ENCODE data around the gene PSMB8. TPM values are rescaled to one million over a fixed set of nuclear protein-coding genes. Genes with fewer than 3 reads are reported as not detected.

PSMB8 gene
- total RNA-seq, 1 experiment from 2014 or later, result 13.8 TPM

GRCh38 chr6:32832535-32832934 lies 11.3 kb downstream of the PSMB8 start:
- Mint-ChIP-seq H3K27ac (no peak overlapping the region), H3K9me3 (no peaks in the 10 kb centered on the region)
- CTCF ChIA-PET, result interaction anchor here (0.7 to 1.3 kb wide), 2 partner anchors 21 to 36 kb away, joined by 3 to 5 read pairs; partner anchors contain the start of genes PSMB9 and TAP1

More at GRCh38 chr6:32832535-32832934, 11.3 kb downstream of the PSMB8 start:
- H3K36me3 Mint-ChIP-seq, result peaks cover 7% of the 10 kb centered on the region; the same call in 1 of the 2 replicates
- H3K4me3 Mint-ChIP-seq, result no peak overlapping the region
- peaks cover 9% of the 10 kb centered on the region for H3K27me3 Mint-ChIP-seq (ENCODE audit: low read depth)
- peaks cover 9% of the 10 kb centered on the region for H3K4me1 Mint-ChIP-seq
- DNase-seq (ENCODE audit: low spot score), result no peak
- no peak for ATAC-seq
- TF ChIP-seq ZBTB21 (CRISPR knock-in tag; IDR thresholded peaks at IDR 0.05; ENCODE audit: borderline replicate concordance) (no peak), NFATC4 (CRISPR knock-in tag; IDR thresholded peaks at IDR 0.05) (no peak), ZMAT4 (CRISPR knock-in tag; IDR thresholded peaks at IDR 0.05) (no peak), PRDM15 (CRISPR knock-in tag; IDR thresholded peaks at IDR 0.05) (no peak), NFYB (CRISPR knock-in tag; conservative IDR thresholded peaks at IDR 0.05; ENCODE audit: low read depth) (no peak), ZNF532 (CRISPR knock-in tag; IDR thresholded peaks at IDR 0.05; ENCODE audit: borderline replicate concordance) (no peak), ESRRA (CRISPR knock-in tag; IDR thresholded peaks at IDR 0.05; ENCODE audit: borderline replicate concordance) (no peak), TEAD1 (CRISPR knock-in tag; IDR thresholded peaks at IDR 0.05) (no peak), PREB (CRISPR knock-in tag; IDR thresholded peaks at IDR 0.05; ENCODE audit: borderline replicate concordance) (no peak), JUN (CRISPR knock-in tag; IDR thresholded peaks at IDR 0.05) (no peak), MLX (CRISPR knock-in tag; IDR thresholded peaks at IDR 0.05) (no peak), ZNF219 (CRISPR knock-in tag; IDR thresholded peaks at IDR 0.05; ENCODE audit: borderline replicate concordance) (no peak), FOXP4 (CRISPR knock-in tag; IDR thresholded peaks at IDR 0.05) (no peak), NR2C2 (CRISPR knock-in tag; IDR thresholded peaks at IDR 0.05) (no peak), RORB (CRISPR knock-in tag; IDR thresholded peaks at IDR 0.05) (no peak), ZNF423 (CRISPR knock-in tag; IDR thresholded peaks at IDR 0.05) (no peak)
- POLR2A ChIA-PET, result no interaction called here
